A549 (cell line): ENCODE measurements around the gene MYLK. TPM values are rescaled to one million over a fixed set of nuclear protein-coding genes. Genes with fewer than 3 reads are reported as not detected.

Source experiments
- ATAC-seq, 2 experiments: fragments of 200-7000 bp in 1 of 2; fragments of >200 bp in 1 of 2; cut with Nextera tagmentation in 1 of 2; cut with Tn5 transposase in 1 of 2; 3 replicates each; pipeline versions ENCODE4 v1.8.0 to v1.9.1; 2018 to 2020; ENCODE audit warnings: mild to moderate bottlenecking in 1 of 2, moderate library complexity in 1 of 2
- CTCF ChIA-PET: fragments of 300-600 bp; sonication (Branson Sonifier 250); formaldehyde crosslinking; extraction: SDS; loops from one replicate; lab custom pipeline; 2021; ENCODE audit warnings: antibody characterized with exemption, inconsistent platforms; lab: Yijun Ruan, JAX
- POLR2A ChIA-PET: fragments of 350-600 bp; formaldehyde crosslinking; extraction: SDS; loops from one replicate; lab custom pipeline; 2021; ENCODE audit warnings: antibody characterized with exemption, inconsistent platforms; lab: Yijun Ruan, JAX
- DNase-seq, 2 experiments: peaks; one replicate each; pipeline versions ENCODE4 v3.0.0 to v3.0.0-alpha.2; 2011 to 2016; ENCODE audit warnings: low read depth in 1 of 2, low spot score in 1 of 2
- FAIRE-seq: peaks from 2 replicates; lab custom pipeline; 2011; peaks lifted over from hg19 to GRCh38; lab: Jason Lieb, UNC
- H3K27ac ChIP-seq, 2 experiments: fragments of >200 bp; sonication (Bioruptor Twin); formaldehyde crosslinking; 3 replicates each; pipeline ENCODE4 v1.5.1; 2016 to 2017
- H3K4me1 ChIP-seq: fragments of >200 bp; sonication (Bioruptor Twin); formaldehyde crosslinking; 3 replicates; pipeline ENCODE4 v1.6.1; 2016
- H3K4me2 ChIP-seq: fragments of >200 bp; sonication (Bioruptor Twin); formaldehyde crosslinking; 3 replicates; pipeline ENCODE4 v1.6.1; 2016
- H3K4me3 ChIP-seq: fragments of >200 bp; sonication (Bioruptor Twin); formaldehyde crosslinking; 3 replicates; pipeline ENCODE4 v1.5.1; 2016
- H3K9me3 ChIP-seq: fragments of >200 bp; sonication (Bioruptor Twin); formaldehyde crosslinking; 3 replicates; pipeline ENCODE4 v1.6.1; 2016
- ATOH8 ChIP-seq: fragments of 250-450 bp; sonication (Bioruptor Pico); IDR thresholded peaks from 2 replicates; pipeline ENCODE4 v1.5.0; 2020; ENCODE audit warnings: low read depth, mild to moderate bottlenecking, moderate library complexity
- BHLHE40 ChIP-seq: IDR thresholded peaks from 2 replicates; pipeline ENCODE4 v1.6.1; 2012; ENCODE audit warnings: low read depth, low read length, inconsistent platforms
- CEBPB ChIP-seq, 2 experiments: fragments of >200 bp in 1 of 2; sonication (Bioruptor Twin) in 1 of 2; formaldehyde crosslinking in 1 of 2; IDR thresholded peaks; 2 replicates each; pipeline ENCODE4 v1.6.1; 2012 to 2016
- EP300 ChIP-seq, 2 experiments: fragments of >200 bp; sonication (Bioruptor Twin); formaldehyde crosslinking; IDR thresholded peaks; 2 replicates in 1 of 2; 3 replicates in 1 of 2; pipeline ENCODE4 v1.6.1; 2016 to 2017
- HOXA7 ChIP-seq: fragments of 250-450 bp; sonication (Bioruptor Pico); IDR thresholded peaks from 2 replicates; pipeline ENCODE4 v1.5.0; 2020; ENCODE audit warnings: mild to moderate bottlenecking, moderate library complexity
- JUNB ChIP-seq: fragments of >200 bp; sonication (Bioruptor Twin); formaldehyde crosslinking; IDR thresholded peaks from 2 replicates; pipeline ENCODE4 v1.6.1; 2016
- KDM1A ChIP-seq: fragments of 200-600 bp; sonication (generic); IDR thresholded peaks from 2 replicates; pipeline ENCODE4 v1.6.1; 2016; ENCODE audit warnings: low read depth, mild to moderate bottlenecking
- MAX ChIP-seq: IDR thresholded peaks from 2 replicates; pipeline ENCODE4 v1.6.1; 2012
- MAZ ChIP-seq: fragments of 150-350 bp; IDR thresholded peaks from 2 replicates; pipeline ENCODE4 v1.6.1; 2014; ENCODE audit warnings: antibody characterized with exemption, low read depth, low read length, borderline replicate concordance
- PBX3 ChIP-seq: IDR thresholded peaks from 2 replicates; pipeline ENCODE4 v1.6.1; 2012
- ZSCAN20 ChIP-seq: fragments of 250-450 bp; sonication (Bioruptor Pico); IDR thresholded peaks from 2 replicates; pipeline ENCODE4 v1.8.0; 2022; ENCODE audit warnings: mild to moderate bottlenecking, moderate library complexity
- WGBS: methylation state at CpG from one replicate; pipeline ENCODE4 v1.1.6; 2017; ENCODE audit errors: missing lambda C conversion rate; 5-methylcytosine and 5-hydroxymethylcytosine counted together
- polyA plus RNA-seq, 4 experiments: library from polyadenylated mRNA; depleted of rRNA in 3 of 4; stranded (reverse); fragments of >200 nt; fragmentation: RNase III in 1 of 4; extraction: RNeasy Plus Mini Kit Qiagen cat#74134 plus additional on column Dnase treatment in 1 of 4; gene quantifications; 2 replicates in 3 of 4; 3 replicates in 1 of 4; pipeline ENCODE4 v1.2.3, GENCODE V29; 2011 to 2017
- small RNA-seq, 6 experiments: library from RNA; depleted of rRNA; stranded (forward); fragments of <200 nt; gene quantifications; one replicate each; pipeline ENCODE3, GENCODE V24; 2012

Gene MYLK
- polyA plus RNA-seq, 2 of the 4 experiments (the other 2 are of a cell fraction) = 16.9 to 17.4 TPM

GRCh38 chr3:123562547-123562946, 321.6 kb downstream of the MYLK start:
- POLR2A ChIA-PET = no interaction called here
- no peak overlapping the region for H3K4me3 ChIP-seq
- FAIRE-seq = no peak
- CTCF ChIA-PET = interaction anchor here (0.9 to 6.3 kb wide), 4 partner anchors 9 to 234 kb away, joined by 3 to 112 read pairs (median 36); no protein-coding TSS in a partner anchor
- 90% methylated on average over 1 of the region's 1 CpG for WGBS
- no peak overlapping the region for H3K27ac ChIP-seq
- ATAC-seq = no peak
- no peak overlapping the region for H3K4me2 ChIP-seq
- TF ChIP-seq EP300 (IDR thresholded peaks at IDR 0.05) = no peak
- no peak for TF ChIP-seq JUNB
- no peak for TF ChIP-seq MAZ
- TF ChIP-seq HOXA7 = no peak
- TF ChIP-seq ZSCAN20 (CRISPR knock-in tag) = no peak
- no peak for TF ChIP-seq ATOH8 (CRISPR knock-in tag)
- TF ChIP-seq MAX = no peak
- no peak for DNase-seq
- H3K9me3 ChIP-seq = no peaks in the 10 kb centered on the region
- H3K4me1 ChIP-seq = no peaks in the 10 kb centered on the region

GRCh38 chr3:123561188-123561587, 322.9 kb downstream of the MYLK start:
- Histone ChIP-seq H3K4me2 (no peak overlapping the region), H3K27ac (no peak overlapping the region), H3K4me3 (no peak overlapping the region)
- FAIRE-seq (no peak), DNase-seq (no peak), ATAC-seq (no peak)
- TF ChIP-seq CEBPB (IDR thresholded peaks at IDR 0.05) = no peak
- no peak for TF ChIP-seq BHLHE40
- no peak for TF ChIP-seq PBX3
- TF ChIP-seq KDM1A = no peak
- no peak for TF ChIP-seq MAZ
- TF ChIP-seq, all 56 proteins: peak for 0
- H3K4me1 ChIP-seq = no peaks in the 10 kb centered on the region
- H3K9me3 ChIP-seq = peaks cover under 1% of the 10 kb centered on the region; the same call in 1 of the 3 replicates
- WGBS = 84% methylated on average over 2 of the region's 2 CpGs
- ChIA-PET POLR2A (no interaction called here), CTCF (interaction anchor here (1.4 to 6.3 kb wide), 4 partner anchors 9 to 233 kb away, joined by 5 to 112 read pairs (median 59); no protein-coding TSS in a partner anchor)

Small RNAs within 50 kb of the gene (small RNA-seq; reads per million reads assigned to genes)
- gene RF00392 = 0 reads per million in 6 experiments

Other genes with a start within 250 kb of the MYLK start
- gene CCDC14, start 76.9 kb upstream of the MYLK start, polyA plus RNA-seq (2011; rRNA removed) = 71.4 and 111 TPM in 2 replicates
- gene CCDC14, start 76.9 kb upstream of the MYLK start, polyA plus RNA-seq (2017; fragmentation: RNase III; extraction: RNeasy Plus Mini Kit Qiagen cat#74134 plus additional on column Dnase treatment) = 28.8 to 31.7 TPM (median 29.3 TPM) in 3 replicates
- gene ROPN1, start 107.8 kb upstream of the MYLK start, polyA plus RNA-seq (2011; rRNA removed) = not detected in 2 replicates
- not detected in 3 replicates for gene ROPN1, start 107.8 kb upstream of the MYLK start, polyA plus RNA-seq (2017; fragmentation: RNase III; extraction: RNeasy Plus Mini Kit Qiagen cat#74134 plus additional on column Dnase treatment)
- 2.2 and 2.9 TPM in 2 replicates for gene KALRN, start 149.0 kb upstream of the MYLK start, polyA plus RNA-seq (2011; rRNA removed)
- gene KALRN, start 149.0 kb upstream of the MYLK start, polyA plus RNA-seq (2017; fragmentation: RNase III; extraction: RNeasy Plus Mini Kit Qiagen cat#74134 plus additional on column Dnase treatment) = 1.0 to 1.5 TPM (median 1.1 TPM) in 3 replicates